Measurements from ENCODE around the gene MFAP3L.

Gene MFAP3L

DNA sequence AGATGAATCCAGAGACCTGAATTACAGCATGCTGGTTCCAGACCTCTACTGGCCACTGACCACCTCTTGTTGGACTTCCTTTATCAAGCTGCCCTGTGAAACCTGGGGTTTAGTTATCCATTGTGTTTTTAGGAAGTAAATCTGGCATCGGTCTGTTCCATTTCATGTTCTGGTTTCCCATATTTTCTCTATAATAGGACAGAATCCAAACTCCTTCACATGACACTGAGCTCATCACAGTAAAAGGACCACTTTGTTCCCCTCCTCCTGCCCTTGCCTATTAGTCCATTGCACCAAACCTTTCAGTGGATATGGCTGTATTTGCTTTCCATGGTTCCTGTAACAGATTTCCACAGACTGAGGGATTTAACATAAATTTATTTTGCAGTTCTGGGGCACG lies 4.0 kb downstream of the MFAP3L start:
- no peak for DNase-seq (ENCODE audit: low read depth)

- no peak for DNase-seq (ENCODE audit: low read depth)
These were observed 8.9 kb downstream of the MFAP3L start for GRCh38 chr4:170017252-170017651.

GRCh38 chr4:170015285-170015684 lies 10.9 kb downstream of the MFAP3L start:
- no peak for DNase-seq (ENCODE audit: low read depth)

DNA sequence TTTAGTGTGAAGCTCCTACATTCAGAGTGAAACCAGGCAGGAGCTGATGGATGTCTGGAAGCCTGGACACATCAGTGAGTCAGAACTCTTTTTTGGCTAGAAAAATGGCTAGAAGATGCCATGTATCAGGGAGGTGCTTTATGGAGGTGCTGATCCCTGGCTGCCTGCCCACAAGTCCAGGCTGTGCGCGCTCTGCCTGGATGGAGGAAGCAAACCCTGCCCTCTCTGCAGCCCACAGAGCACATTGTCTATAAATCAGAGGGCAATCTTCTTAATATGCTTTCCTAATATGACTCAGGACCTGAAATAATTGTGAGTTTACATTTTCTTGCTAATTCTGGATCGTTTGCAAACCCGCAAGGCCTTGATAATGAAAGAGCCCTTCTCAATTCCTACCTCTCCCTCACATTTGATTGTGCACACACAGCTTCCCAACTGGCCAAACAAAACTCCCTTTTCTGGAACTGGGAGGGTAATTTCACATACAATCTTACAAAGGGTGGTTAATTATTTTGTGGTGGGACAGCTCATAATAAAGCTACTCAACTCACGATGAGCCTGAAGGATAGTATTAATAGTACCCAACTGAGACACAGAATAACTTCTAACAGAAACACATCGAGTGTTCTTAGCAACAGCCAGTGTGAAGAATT lies 11.7 kb downstream of the MFAP3L start:
- no peak for DNase-seq (ENCODE audit: low read depth)

DNA sequence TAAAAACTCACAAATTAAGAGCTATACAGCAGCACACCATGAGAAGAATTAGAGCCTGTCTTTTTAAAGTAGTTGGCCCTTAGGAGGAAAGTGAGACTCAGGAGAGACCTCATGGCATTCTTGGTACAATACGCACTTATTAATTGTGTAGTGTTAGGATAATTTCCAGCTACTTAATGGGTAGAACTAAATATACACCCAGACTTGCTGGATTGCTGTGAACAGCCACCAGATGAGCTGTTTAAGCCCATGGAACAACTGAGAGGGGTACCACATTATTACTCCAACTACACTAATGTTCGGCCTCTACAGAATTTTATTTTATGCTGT lies 13.6 kb downstream of the MFAP3L start:
- no peak for DNase-seq (ENCODE audit: low read depth)

DNA sequence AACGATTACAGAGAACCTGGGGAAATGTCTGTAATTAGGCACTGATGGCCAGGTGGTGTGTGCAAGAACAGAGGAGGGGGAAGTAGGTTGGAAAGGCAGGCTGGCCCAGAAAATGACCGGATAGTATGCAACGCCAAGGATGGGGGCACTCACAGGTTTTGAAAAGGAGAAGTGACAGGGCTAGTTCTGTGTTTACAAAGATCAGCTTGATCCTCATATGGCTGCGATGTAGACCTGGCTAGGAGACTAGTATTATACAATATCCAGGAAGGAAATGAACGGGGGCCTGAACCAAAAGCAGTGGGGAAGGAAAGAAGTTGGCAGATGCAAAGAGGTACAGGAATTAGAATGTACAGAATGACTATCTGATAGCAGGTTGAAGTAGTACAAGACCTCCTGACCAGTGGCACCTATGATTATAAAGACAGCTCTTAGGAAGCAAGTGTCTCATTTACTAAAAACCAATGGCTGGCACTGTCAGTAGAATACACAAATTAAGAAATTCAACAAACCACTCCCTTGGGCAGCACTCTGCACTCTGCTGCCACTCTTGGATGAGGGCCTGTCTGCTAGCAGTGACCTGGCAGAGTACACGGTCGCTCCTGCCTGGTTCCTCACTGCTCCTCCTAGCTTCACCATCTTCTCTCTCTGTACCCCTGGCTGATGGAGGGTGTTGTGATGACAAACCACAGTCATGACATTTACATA lies 14.1 kb downstream of the MFAP3L start:
- no peak for DNase-seq (ENCODE audit: low read depth)

- no peak for DNase-seq (ENCODE audit: low read depth)
These were observed 16.9 kb downstream of the MFAP3L start for GRCh38 chr4:170009291-170009690.

DNA sequence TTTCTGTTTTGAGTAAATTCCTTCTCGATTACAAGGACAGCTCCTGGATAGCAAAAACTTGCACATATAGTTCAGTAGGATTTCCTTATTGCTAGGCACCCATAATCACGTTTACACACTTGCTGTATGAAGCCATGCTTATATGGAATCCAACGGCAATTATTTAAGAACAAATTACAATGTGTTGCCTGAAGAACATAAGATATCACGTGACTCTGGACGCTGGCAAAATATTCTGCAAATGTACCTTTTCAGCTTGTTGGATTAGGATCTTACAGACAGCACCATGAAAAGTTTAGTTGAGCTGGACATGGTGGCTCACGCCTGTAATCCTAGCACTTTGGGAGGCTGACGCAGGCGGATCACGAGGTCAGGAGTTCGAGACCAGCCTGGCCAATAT lies 17.4 kb downstream of the MFAP3L start:
- no peak for DNase-seq (ENCODE audit: low read depth)

DNA sequence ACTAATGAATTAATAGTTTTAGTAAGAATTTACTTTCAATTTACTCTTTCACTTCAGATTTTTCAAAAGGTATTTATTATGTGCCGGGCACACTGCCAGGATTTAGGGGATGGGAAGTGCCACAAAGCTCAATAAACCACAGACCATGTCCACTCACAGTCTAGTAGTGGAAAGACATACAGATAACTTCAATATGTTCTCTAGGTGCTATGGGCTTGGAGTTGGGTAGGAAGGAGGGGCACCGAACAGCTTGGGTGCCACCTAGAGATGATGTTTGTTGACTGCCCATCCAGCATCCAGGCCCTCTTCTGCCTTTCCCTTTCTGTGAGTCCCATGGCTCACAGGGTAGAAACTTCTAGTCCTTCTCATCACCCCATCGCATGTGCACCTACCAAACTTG lies 17.8 kb downstream of the MFAP3L start:
- no peak for DNase-seq (ENCODE audit: low read depth)

GRCh38 chr4:170007113-170007512 lies 19.1 kb downstream of the MFAP3L start:
- no peak for DNase-seq (ENCODE audit: low read depth)

DNA sequence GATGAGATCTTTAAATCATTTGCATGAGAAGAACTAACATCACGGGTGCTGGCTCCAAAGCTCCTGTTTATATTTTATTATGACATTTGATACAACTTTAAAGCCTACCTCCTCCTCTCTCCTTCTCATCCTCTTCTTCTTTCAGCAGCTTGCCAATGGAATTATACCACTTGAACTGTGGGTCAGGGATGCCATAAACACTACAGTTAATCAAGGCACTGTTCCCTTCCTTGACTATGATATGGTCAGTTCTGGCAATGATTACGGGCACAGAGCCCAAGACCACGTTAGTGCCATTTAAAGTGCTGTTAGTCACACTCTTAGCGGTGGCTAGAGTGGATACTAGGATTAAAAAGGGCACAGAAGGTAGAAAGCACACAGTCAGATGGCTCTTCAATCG lies 20.7 kb downstream of the MFAP3L start:
- DNase-seq (ENCODE audit: low read depth): no peak

DNA sequence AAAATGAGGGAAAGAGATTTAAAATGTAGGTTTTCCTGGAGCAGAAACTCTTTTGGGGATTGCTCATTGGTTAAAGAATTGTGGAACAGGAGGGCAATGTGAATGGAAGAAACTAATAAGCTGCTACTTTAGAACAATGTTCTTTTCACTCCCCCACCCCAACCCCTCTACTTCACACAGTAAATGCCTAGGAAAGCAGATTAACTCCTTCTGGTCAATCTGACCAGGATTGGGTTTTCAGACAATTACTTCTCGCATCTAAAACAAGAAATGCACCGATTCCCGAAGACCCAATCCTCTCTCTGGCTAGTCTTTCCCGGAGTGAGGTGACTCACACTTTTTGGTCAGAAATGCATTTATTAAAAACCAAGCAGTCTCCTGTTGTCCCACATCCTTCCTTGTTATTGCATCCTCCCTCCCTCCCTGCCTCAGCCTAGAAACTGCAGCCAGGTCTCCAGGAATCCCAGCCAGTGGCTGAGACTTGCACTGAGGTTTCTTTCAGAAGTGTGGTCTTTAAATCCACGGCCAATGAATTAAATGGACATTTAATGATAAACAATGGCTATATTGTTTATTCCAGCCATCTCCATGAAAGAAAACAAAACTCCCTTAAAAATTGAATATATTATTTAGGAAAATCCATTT lies 21.4 kb downstream of the MFAP3L start:
- no peak for DNase-seq (ENCODE audit: low read depth)

DNA sequence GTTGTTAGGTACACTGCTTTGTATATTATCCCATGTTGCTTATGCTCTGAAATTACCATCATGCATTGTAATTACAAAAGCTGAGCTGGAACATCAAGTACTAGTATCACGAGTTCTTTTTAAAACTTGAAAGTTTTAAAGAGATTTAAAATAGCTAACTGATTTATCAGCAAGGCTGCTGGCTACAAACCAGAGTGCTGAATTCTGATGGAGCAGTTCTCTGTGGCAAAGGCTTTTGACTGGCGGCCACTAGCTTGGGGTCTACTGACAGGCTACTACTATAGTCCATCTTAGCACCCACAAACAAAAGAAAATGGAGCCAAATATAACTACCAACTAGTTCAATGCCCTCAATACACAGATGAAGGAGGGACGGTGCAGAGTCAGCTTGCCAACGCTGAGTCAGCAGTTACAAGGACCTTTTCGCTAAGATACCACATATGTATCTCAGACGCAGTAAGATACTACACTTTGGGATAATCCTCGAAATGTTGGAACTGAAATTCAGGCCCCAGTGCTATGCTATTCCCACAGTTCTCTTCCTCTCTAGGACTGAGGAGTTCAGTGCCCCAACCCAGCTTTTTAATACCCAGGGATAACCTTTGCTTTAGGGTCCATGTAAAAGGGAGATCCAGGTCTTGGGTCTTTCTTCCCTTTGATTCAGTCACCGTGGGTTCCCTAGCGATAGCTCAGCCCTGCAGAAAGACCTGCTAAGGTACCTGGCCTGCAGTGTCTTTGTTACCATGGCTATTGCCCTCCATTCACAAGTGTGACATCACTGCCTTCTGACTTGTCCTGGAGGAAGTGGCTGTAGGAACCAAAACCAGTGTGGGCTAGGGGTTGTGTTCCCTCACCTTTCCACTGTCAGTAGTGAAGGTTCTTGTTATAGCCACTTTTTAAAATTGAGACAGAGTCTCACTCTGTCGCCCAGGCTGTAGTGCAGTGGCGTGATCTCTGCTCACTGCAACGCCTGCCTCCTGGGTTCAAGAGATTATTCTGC lies 22.8 kb downstream of the MFAP3L start:
- DNase-seq (ENCODE audit: low read depth): no peak

DNA sequence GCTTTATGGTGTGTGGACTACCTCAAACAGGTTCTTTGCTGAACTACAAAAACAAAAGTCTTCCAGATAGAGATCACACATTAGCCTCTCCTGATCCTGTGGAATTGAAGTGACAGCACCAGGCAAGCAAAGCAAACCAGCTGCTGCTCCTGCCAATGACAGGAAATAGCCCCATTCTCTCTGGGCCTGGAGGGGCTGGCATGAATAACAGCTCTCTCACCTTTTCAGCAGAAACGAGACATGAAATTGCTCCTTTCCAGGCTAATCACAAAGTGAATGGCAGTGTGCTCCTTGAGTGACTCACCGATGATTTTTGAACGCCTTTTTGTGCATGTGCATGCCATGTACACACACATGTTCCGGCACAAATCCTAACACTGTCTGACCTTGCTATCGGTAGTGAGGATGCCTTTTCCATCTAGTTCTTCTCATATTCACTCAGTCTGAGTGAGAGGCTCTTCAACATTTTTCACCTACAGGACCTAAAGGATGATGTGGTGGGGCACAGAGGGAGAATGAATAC lies 24.4 kb downstream of the MFAP3L start:
- DNase-seq (ENCODE audit: low read depth): no peak

GRCh38 chr4:170001011-170001744 lies 25.0 kb downstream of the MFAP3L start:
- no peak for DNase-seq (ENCODE audit: low read depth)

- no peak for DNase-seq (ENCODE audit: low read depth)
These were observed 26.3 kb downstream of the MFAP3L start for GRCh38 chr4:169999923-170000322.

DNA sequence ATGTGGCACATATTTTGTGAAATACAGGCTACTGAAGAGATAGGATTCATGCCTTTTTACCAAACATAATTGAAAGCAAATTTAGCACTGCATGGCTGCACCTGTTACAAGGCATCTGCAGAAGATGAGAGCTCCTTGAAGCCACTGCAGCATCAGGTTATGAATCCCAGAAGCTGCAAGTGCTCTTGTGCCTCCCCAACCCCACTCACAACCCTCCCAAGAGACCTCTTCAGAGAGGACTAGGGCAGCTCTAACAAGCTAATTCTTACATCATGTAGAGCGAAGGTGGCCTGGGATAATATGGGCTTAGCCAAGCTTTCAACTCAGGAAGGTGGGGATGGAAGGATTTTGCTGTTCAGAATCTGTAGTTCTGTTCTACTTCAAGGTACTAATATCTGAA lies 27.2 kb downstream of the MFAP3L start:
- no peak for DNase-seq (ENCODE audit: low read depth)

- no peak for DNase-seq (ENCODE audit: low read depth)
These were observed 29.6 kb downstream of the MFAP3L start for GRCh38 chr4:169996379-169997240.

DNA sequence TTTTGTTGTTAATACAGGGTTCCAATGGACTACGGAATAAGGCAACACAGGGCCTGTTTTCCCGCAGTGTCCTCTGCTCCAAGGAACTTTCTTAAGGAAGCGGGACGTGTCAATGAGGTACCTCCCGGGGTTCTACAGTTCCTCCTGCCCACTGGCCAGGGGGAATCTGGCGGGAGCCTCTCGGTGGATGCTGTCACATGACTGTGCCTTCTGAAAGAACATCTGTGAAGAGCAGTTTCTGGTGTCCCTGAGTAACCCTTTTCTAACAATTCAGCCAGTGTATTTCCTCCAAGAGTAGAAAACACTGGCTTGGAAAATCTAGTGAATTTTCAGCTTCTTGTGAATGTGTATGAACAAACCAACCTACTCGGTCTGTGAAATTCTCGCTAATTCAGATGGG lies 32.7 kb downstream of the MFAP3L start:
- DNase-seq (ENCODE audit: low read depth): no peak

DNA sequence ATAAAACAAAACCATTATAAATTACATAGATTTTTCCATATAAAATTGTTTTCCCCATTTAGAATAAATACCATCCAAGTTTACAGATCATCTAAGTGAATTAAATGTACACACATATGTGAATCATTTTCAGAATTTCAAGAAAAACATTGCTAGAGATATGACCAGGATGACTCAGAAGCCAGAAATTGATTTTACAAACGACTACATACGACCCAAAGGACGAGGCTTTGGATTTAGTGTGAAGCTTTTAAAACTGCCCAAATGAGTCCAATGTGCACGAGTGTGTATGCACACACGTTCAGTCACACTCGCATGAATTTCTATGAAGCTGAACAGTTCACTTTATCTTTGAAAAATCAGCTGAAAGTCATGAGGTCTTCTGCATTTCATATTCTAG lies 37.9 kb downstream of the MFAP3L start:
- DNase-seq (ENCODE audit: low read depth): no peak
